ENCODE results near the gene GRIP2.
A peak's percentile ranks its signal among the peaks of the same experiment; 100 is the strongest.

The GRIP2 gene

GRCh38 chr3:14482271-14482721 lies 57.8 kb downstream of the GRIP2 start:
- H3K36me3 ChIP-seq (ENCODE audit: control insufficient read depth, insufficient read depth, low read length), result peaks cover 98% of the 10 kb centered on the region
- no peaks in the 10 kb centered on the region for H3K9me3 ChIP-seq (ENCODE audit: control insufficient read depth, low read length)
- no peak overlapping the region for H3K4me3 ChIP-seq (ENCODE audit: extremely low read depth, insufficient read depth, low read length, poor library complexity, severe bottlenecking)
- 90 to 93% methylated on average over 2 of the region's 2 CpGs for WGBS, 2 experiments (ENCODE audit: insufficient coverage in 2 of 2)
- H3K27ac ChIP-seq (ENCODE audit: low read depth, low read length, severe bottlenecking), result no peak overlapping the region
- H3K4me1 ChIP-seq (ENCODE audit: control insufficient read depth, insufficient read depth, low read length, poor library complexity, severe bottlenecking), result peaks cover 13% of the 10 kb centered on the region

GRCh38 chr3:14481646-14482036 lies 58.5 kb downstream of the GRIP2 start:
- H3K4me3 ChIP-seq (ENCODE audit: extremely low read depth, insufficient read depth, low read length, poor library complexity, severe bottlenecking), result no peak overlapping the region
- no peak overlapping the region for H3K27ac ChIP-seq (ENCODE audit: low read depth, low read length, severe bottlenecking)
- H3K4me1 ChIP-seq (ENCODE audit: control insufficient read depth, insufficient read depth, low read length, poor library complexity, severe bottlenecking), result peaks cover 13% of the 10 kb centered on the region
- H3K9me3 ChIP-seq (ENCODE audit: control insufficient read depth, low read length), result no peaks in the 10 kb centered on the region
- WGBS, 2 experiments (ENCODE audit: insufficient coverage in 2 of 2), result 94 to 95% methylated on average over 6 to 11 of the region's 13 CpGs
- peaks cover 98% of the 10 kb centered on the region for H3K36me3 ChIP-seq (ENCODE audit: control insufficient read depth, insufficient read depth, low read length)

GRCh38 chr3:14481018-14481645 lies 59.0 kb downstream of the GRIP2 start:
- 91 to 96% methylated on average over 6 to 8 of the region's 10 CpGs for WGBS, 2 experiments (ENCODE audit: insufficient coverage in 2 of 2)
- Histone ChIP-seq H3K36me3 (ENCODE audit: control insufficient read depth, insufficient read depth, low read length) (peaks cover 98% of the 10 kb centered on the region), H3K9me3 (ENCODE audit: control insufficient read depth, low read length) (no peaks in the 10 kb centered on the region)

DNA sequence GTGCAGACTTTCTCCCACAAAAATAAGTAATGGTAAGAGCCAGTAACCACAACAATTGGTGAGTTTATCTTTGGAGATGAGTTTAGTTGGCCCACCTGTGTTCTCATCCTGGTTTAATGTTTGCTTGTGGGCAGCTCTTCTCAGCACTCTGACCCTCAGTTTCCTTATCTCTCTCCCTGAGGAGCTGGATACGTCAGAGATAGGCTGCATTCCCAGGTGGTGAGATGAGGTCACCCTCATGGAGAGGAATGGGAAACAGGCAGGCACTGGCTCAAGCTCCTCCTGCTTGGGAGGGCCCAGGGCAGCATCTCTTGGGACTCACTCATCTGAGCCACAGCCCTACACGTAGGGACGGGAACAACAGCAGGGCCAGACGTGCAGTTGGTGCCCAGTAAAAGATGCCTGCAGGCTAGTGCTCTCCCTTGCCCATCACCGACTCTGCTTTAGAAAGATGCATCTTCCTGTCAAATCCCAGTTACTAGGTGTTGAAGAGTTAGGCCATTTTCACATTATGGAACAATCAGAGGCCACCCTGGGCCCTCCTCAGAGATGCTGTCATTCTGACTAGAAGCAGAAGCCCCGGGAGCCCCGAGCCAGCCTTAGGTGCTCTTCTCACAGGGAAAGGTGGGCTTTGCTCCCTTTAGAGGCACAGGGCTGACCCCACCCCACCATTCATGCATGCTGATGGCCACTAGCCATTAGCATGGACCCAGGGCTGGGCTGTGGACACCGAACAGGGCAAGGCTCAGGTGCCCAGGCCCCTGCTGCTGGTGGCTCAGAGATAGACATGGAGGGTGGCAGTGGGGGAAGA lies 59.7 kb downstream of the GRIP2 start:
- H3K36me3 ChIP-seq (ENCODE audit: control insufficient read depth, insufficient read depth, low read length), result peaks cover 98% of the 10 kb centered on the region
- no peaks in the 10 kb centered on the region for H3K9me3 ChIP-seq (ENCODE audit: control insufficient read depth, low read length)
- H3K4me3 ChIP-seq (ENCODE audit: extremely low read depth, insufficient read depth, low read length, poor library complexity, severe bottlenecking), result no peak overlapping the region
- peaks cover 19% of the 10 kb centered on the region for H3K4me1 ChIP-seq (ENCODE audit: control insufficient read depth, insufficient read depth, low read length, poor library complexity, severe bottlenecking)
- WGBS, 2 experiments (ENCODE audit: insufficient coverage in 2 of 2), result 87 to 93% methylated on average over 6 to 8 of the region's 8 CpGs
- H3K27ac ChIP-seq (ENCODE audit: low read depth, low read length, severe bottlenecking), result no peak overlapping the region

More at GRCh38 chr3:14481018-14481645, 59.0 kb downstream of the GRIP2 start:
- Histone ChIP-seq H3K4me1 (ENCODE audit: control insufficient read depth, insufficient read depth, low read length, poor library complexity, severe bottlenecking) (peaks cover 13% of the 10 kb centered on the region), H3K4me3 (ENCODE audit: extremely low read depth, insufficient read depth, low read length, poor library complexity, severe bottlenecking) (no peak overlapping the region), H3K27ac (ENCODE audit: low read depth, low read length, severe bottlenecking) (no peak overlapping the region)

- WGBS, 2 experiments (ENCODE audit: insufficient coverage in 2 of 2), result 95 to 98% methylated on average over 6 of the region's 6 CpGs
- Histone ChIP-seq H3K4me1 (ENCODE audit: control insufficient read depth, insufficient read depth, low read length, poor library complexity, severe bottlenecking) (peaks cover 27% of the 10 kb centered on the region), H3K9me3 (ENCODE audit: control insufficient read depth, low read length) (no peaks in the 10 kb centered on the region), H3K27ac (ENCODE audit: low read depth, low read length, severe bottlenecking) (no peak overlapping the region), H3K4me3 (ENCODE audit: extremely low read depth, insufficient read depth, low read length, poor library complexity, severe bottlenecking) (no peak overlapping the region), H3K36me3 (ENCODE audit: control insufficient read depth, insufficient read depth, low read length) (peaks cover 94% of the 10 kb centered on the region)
Measured at GRCh38 chr3:14479591-14479990, 60.6 kb downstream of the GRIP2 start.

DNA sequence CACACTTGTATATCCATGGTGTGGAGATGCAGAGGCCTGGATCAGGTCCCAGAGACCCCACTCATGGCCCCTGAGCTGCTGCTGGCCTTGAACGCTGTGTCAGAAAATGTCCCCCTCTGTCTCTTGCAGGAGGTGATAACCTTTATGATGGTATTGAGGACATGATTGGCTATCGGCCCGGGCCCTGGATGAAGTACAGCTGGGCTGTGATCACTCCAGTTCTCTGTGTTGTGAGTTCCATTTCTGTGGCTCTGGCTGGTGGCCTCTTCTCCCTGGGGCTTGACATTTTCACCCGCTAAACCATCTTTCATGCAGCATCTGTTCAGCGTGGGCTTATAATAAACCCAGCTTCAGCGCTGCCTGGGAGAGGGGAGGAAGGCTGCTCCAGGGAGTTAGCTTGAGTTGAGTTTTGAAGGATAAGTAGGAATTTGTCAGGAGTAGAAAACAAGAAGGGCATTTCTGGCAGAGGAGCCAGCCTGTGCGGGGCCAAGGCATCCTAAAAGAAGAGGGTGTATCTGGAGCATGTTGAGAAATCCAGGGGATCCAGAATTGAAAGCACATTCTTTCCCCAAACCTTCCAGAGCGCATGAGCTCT lies 61.1 kb downstream of the GRIP2 start:
- H3K36me3 ChIP-seq (ENCODE audit: control insufficient read depth, insufficient read depth, low read length), result peaks cover 94% of the 10 kb centered on the region
- H3K27ac ChIP-seq (ENCODE audit: low read depth, low read length, severe bottlenecking), result no peak overlapping the region
- 94 to 99% methylated on average over 3 to 8 of the region's 8 CpGs for WGBS, 2 experiments (ENCODE audit: insufficient coverage in 2 of 2)
- H3K4me1 ChIP-seq (ENCODE audit: control insufficient read depth, insufficient read depth, low read length, poor library complexity, severe bottlenecking), result peaks cover 28% of the 10 kb centered on the region
- no peaks in the 10 kb centered on the region for H3K9me3 ChIP-seq (ENCODE audit: control insufficient read depth, low read length)
- H3K4me3 ChIP-seq (ENCODE audit: extremely low read depth, insufficient read depth, low read length, poor library complexity, severe bottlenecking), result no peak overlapping the region

- H3K36me3 ChIP-seq (ENCODE audit: control insufficient read depth, insufficient read depth, low read length), result peaks cover 83% of the 10 kb centered on the region
- WGBS, 2 experiments (ENCODE audit: insufficient coverage in 2 of 2), result 96 to 98% methylated on average over 10 of the region's 11 CpGs
- H3K4me3 ChIP-seq (ENCODE audit: extremely low read depth, insufficient read depth, low read length, poor library complexity, severe bottlenecking), result no peak overlapping the region
Measured at GRCh38 chr3:14477311-14477935, 62.7 kb downstream of the GRIP2 start.

DNA sequence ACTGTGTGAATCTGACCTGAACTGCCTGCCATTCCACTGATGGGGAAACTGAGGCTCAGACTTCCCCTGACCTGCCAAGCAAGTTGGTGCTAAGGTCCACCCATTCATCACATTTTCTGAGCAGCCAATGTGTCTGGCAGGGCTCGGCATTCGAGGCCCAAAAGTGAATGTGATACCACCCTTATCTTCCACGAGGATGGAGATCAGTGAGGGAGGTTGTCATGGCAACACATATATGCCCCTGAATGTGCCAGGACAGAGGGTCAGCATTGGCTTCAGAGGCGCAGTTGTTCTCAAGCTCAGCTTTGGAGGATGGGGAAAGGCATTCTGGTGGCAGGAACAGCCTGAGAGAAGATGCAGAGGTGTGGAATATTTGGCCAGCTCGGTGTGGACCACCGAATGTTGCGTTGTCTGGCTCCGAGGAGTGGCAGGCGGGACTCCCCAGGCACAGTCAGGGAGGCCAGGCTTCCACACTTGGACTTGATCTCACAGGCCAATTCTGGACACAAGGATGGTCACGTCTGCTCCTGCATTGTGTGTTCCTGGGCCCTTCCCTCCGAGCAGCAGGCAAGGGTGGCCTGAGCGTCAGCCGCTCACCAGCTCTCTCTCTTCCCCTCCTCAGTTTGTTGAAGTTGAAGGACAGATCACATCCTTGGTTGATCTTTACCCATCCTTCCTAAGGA lies 63.4 kb downstream of the GRIP2 start:
- 94 to 95% methylated on average over 11 to 13 of the region's 13 CpGs for WGBS, 2 experiments (ENCODE audit: insufficient coverage in 2 of 2)
- H3K36me3 ChIP-seq (ENCODE audit: control insufficient read depth, insufficient read depth, low read length), result peaks cover 83% of the 10 kb centered on the region
- peaks cover 41% of the 10 kb centered on the region for H3K4me1 ChIP-seq (ENCODE audit: control insufficient read depth, insufficient read depth, low read length, poor library complexity, severe bottlenecking)
- H3K27ac ChIP-seq (ENCODE audit: low read depth, low read length, severe bottlenecking), result no peak overlapping the region
- no peak overlapping the region for H3K4me3 ChIP-seq (ENCODE audit: extremely low read depth, insufficient read depth, low read length, poor library complexity, severe bottlenecking)
- H3K9me3 ChIP-seq (ENCODE audit: control insufficient read depth, low read length), result no peaks in the 10 kb centered on the region

More at GRCh38 chr3:14477311-14477935, 62.7 kb downstream of the GRIP2 start:
- no peak overlapping the region for H3K27ac ChIP-seq (ENCODE audit: low read depth, low read length, severe bottlenecking)
- H3K4me1 ChIP-seq (ENCODE audit: control insufficient read depth, insufficient read depth, low read length, poor library complexity, severe bottlenecking), result peaks cover 38% of the 10 kb centered on the region
- H3K9me3 ChIP-seq (ENCODE audit: control insufficient read depth, low read length), result no peaks in the 10 kb centered on the region

GRCh38 chr3:14475621-14476020 lies 64.5 kb downstream of the GRIP2 start:
- H3K27ac ChIP-seq (ENCODE audit: low read depth, low read length, severe bottlenecking), result peak overlapping the region; percentile 45
- peaks cover 82% of the 10 kb centered on the region for H3K36me3 ChIP-seq (ENCODE audit: control insufficient read depth, insufficient read depth, low read length)
- H3K9me3 ChIP-seq (ENCODE audit: control insufficient read depth, low read length), result no peaks in the 10 kb centered on the region
- WGBS, 2 experiments (ENCODE audit: insufficient coverage in 2 of 2), result 81 to 88% methylated on average over 3 to 6 of the region's 7 CpGs
- H3K4me1 ChIP-seq (ENCODE audit: control insufficient read depth, insufficient read depth, low read length, poor library complexity, severe bottlenecking), result peaks cover 48% of the 10 kb centered on the region
- H3K4me3 ChIP-seq (ENCODE audit: extremely low read depth, insufficient read depth, low read length, poor library complexity, severe bottlenecking), result no peak overlapping the region

Measured in mesodermal cell (in vitro differentiated cells).